HT-29 (cell line): ENCODE results near the gene IFT80. TPM values are rescaled to one million over a fixed set of nuclear protein-coding genes. Genes with fewer than 3 reads are reported as not detected.
A peak's percentile ranks its signal among the peaks of the same experiment; 100 is the strongest.

Source experiments
- DNase-seq: peaks from one replicate; pipeline ENCODE4 v3.0.0-alpha.2; 2015; ENCODE audit warnings: low spot score
- total RNA-seq: library from RNA; depleted of rRNA; stranded (reverse); fragments of >200 nt; shearing (Covaris generic); gene quantifications from 2 replicates; pipeline ENCODE4 v1.2.3, GENCODE V29; 2014; rRNA removed

IFT80 gene
- 7.8 and 10.5 TPM in 2 replicates for total RNA-seq

GRCh38 chr3:160399125-160400029 lies at the start of gene IFT80, which contains the start of gene SMC4:
TSS of gene IFT80 (minus strand) at chr3:160399225. CDS start at chr3:160384600, 14,625 bp downstream.
TSS of gene SMC4 (plus strand) at chr3:160399650. CDS start at chr3:160400827, 1,177 bp downstream.
- DNase-seq, result peak; percentile 97

GRCh38 chr3:160447544-160447943 lies 48.5 kb upstream of the IFT80 start:
- DNase-seq, result no peak

GRCh38 chr3:160446522-160447056 lies 47.6 kb upstream of the IFT80 start:
- DNase-seq, result no peak

- DNase-seq, result no peak
These were observed 46.8 kb upstream of the IFT80 start for GRCh38 chr3:160445854-160446253.

GRCh38 chr3:160444411-160444810 lies 45.4 kb upstream of the IFT80 start:
- peak; percentile 47 for DNase-seq

- no peak for DNase-seq
These were observed 41.7 kb upstream of the IFT80 start for GRCh38 chr3:160440687-160441086.

- no peak for DNase-seq
These were observed 38.0 kb upstream of the IFT80 start for GRCh38 chr3:160437083-160437455.

GRCh38 chr3:160435747-160436146 lies 36.7 kb upstream of the IFT80 start:
- no peak for DNase-seq

GRCh38 chr3:160435095-160435494 lies 36.1 kb upstream of the IFT80 start:
- DNase-seq, result no peak

- no peak for DNase-seq
These were observed 35.0 kb upstream of the IFT80 start for GRCh38 chr3:160434071-160434470.

GRCh38 chr3:160427832-160428424 lies 28.9 kb upstream of the IFT80 start:
- no peak for DNase-seq

GRCh38 chr3:160417311-160417710 lies 18.3 kb upstream of the IFT80 start:
- no peak for DNase-seq

GRCh38 chr3:160413613-160414248 lies 14.7 kb upstream of the IFT80 start:
- peak; percentile 83 for DNase-seq

- DNase-seq, result no peak
These were observed 13.5 kb upstream of the IFT80 start for GRCh38 chr3:160412477-160412876.

- no peak for DNase-seq
These were observed 11.0 kb upstream of the IFT80 start for GRCh38 chr3:160409812-160410610.

- no peak for DNase-seq
These were observed 4.9 kb upstream of the IFT80 start for GRCh38 chr3:160403796-160404470.

- DNase-seq, result peak; percentile 50
These were observed 4.1 kb upstream of the IFT80 start for GRCh38 chr3:160403028-160403545.

- peak; percentile 36 for DNase-seq
These were observed 3.4 kb upstream of the IFT80 start for GRCh38 chr3:160402221-160403027.

GRCh38 chr3:160401291-160402095 lies 2.5 kb upstream of the IFT80 start:
- DNase-seq, result peak; percentile 64
